Mesodermal cell (in vitro differentiated cells): ENCODE measurements around the gene ADAM12.
A peak's percentile ranks its signal among the peaks of the same experiment; 100 is the strongest.

Experiments
- H3K27ac ChIP-seq: 2 replicates; pipeline ENCODE4 v1.7.0; 2013; ENCODE audit warnings: mild to moderate bottlenecking, low read depth, low read length, moderate library complexity; ENCODE audit not compliant: severe bottlenecking
- H3K36me3 ChIP-seq: 2 replicates; pipeline ENCODE4 v1.7.1; 2013; ENCODE audit warnings: mild to moderate bottlenecking, low read length, moderate library complexity; ENCODE audit not compliant: control insufficient read depth, insufficient read depth
- H3K4me1 ChIP-seq: one replicate; pipeline ENCODE4 v1.7.1; 2013; ENCODE audit warnings: mild to moderate bottlenecking, low read length; ENCODE audit not compliant: insufficient read depth, control insufficient read depth, poor library complexity, severe bottlenecking
- H3K4me3 ChIP-seq: 2 replicates; pipeline ENCODE4 v1.7.0; 2013; ENCODE audit warnings: low read length, control low read depth, mild to moderate bottlenecking; ENCODE audit not compliant: insufficient read depth, poor library complexity, severe bottlenecking; ENCODE audit errors: extremely low read depth
- H3K9me3 ChIP-seq: 2 replicates; pipeline ENCODE4 v1.7.1; 2013; ENCODE audit warnings: mild to moderate bottlenecking, low read length, moderate library complexity; ENCODE audit not compliant: control insufficient read depth
- WGBS, 2 experiments: methylation state at CpG; one replicate each; pipeline ENCODE4 v1.1.5; 2013; ENCODE audit warnings: missing lambda C conversion rate in 2 of 2; ENCODE audit not compliant: insufficient coverage in 2 of 2; 5-methylcytosine and 5-hydroxymethylcytosine counted together

ADAM12 gene

GRCh38 chr10:126081841-126082466, 306.3 kb downstream of the ADAM12 start:
- H3K4me3 ChIP-seq: no peak overlapping the region
- H3K27ac ChIP-seq: no peak overlapping the region
- no peaks in the 10 kb centered on the region for H3K9me3 ChIP-seq
- H3K4me1 ChIP-seq: no peaks in the 10 kb centered on the region
- 92 to 98% methylated on average over 9 to 11 of the region's 14 CpGs for WGBS, 2 experiments
- H3K36me3 ChIP-seq: no peaks in the 10 kb centered on the region

- no peaks in the 10 kb centered on the region for H3K4me1 ChIP-seq
- no peak overlapping the region for H3K4me3 ChIP-seq
- no peaks in the 10 kb centered on the region for H3K9me3 ChIP-seq
- H3K27ac ChIP-seq: peak overlapping the region; percentile 60
- WGBS, 2 experiments: 45 to 66% methylated on average over 8 to 10 of the region's 12 CpGs
- H3K36me3 ChIP-seq: no peaks in the 10 kb centered on the region
Measured at GRCh38 chr10:126080879-126081411, 307.3 kb downstream of the ADAM12 start.

GRCh38 chr10:126080291-126080825, 307.9 kb downstream of the ADAM12 start:
- Histone ChIP-seq H3K36me3 (no peaks in the 10 kb centered on the region), H3K4me3 (no peak overlapping the region), H3K27ac (peak overlapping the region; percentile 60), H3K9me3 (no peaks in the 10 kb centered on the region), H3K4me1 (no peaks in the 10 kb centered on the region)
- WGBS, 2 experiments: 86 to 93% methylated on average over 5 of the region's 7 CpGs

GRCh38 chr10:126075009-126075408, 313.3 kb downstream of the ADAM12 start:
- no peaks in the 10 kb centered on the region for H3K36me3 ChIP-seq
- WGBS, 2 experiments: 60 to 92% methylated on average over 1 to 2 of the region's 6 CpGs
- no peaks in the 10 kb centered on the region for H3K9me3 ChIP-seq
- no peak overlapping the region for H3K4me3 ChIP-seq
- peaks cover 5% of the 10 kb centered on the region for H3K4me1 ChIP-seq
- no peak overlapping the region for H3K27ac ChIP-seq

GRCh38 chr10:126074291-126074690, 314.0 kb downstream of the ADAM12 start:
- peaks cover 5% of the 10 kb centered on the region for H3K4me1 ChIP-seq
- H3K27ac ChIP-seq: no peak overlapping the region
- peaks cover 4% of the 10 kb centered on the region for H3K36me3 ChIP-seq
- 100% methylated on average over 2 of the region's 3 CpGs; no CpG with 5 or more reads in 1 of the 2 experiments for WGBS, 2 experiments
- no peak overlapping the region for H3K4me3 ChIP-seq
- no peaks in the 10 kb centered on the region for H3K9me3 ChIP-seq

GRCh38 chr10:126073606-126074005, 314.7 kb downstream of the ADAM12 start:
- no peaks in the 10 kb centered on the region for H3K9me3 ChIP-seq
- no CpG with 5 or more reads among the region's 1 CpG for WGBS, 2 experiments
- no peak overlapping the region for H3K27ac ChIP-seq
- no peak overlapping the region for H3K4me3 ChIP-seq
- peaks cover 4% of the 10 kb centered on the region for H3K36me3 ChIP-seq
- peaks cover 5% of the 10 kb centered on the region for H3K4me1 ChIP-seq

GRCh38 chr10:126072622-126073021, 315.7 kb downstream of the ADAM12 start:
- Histone ChIP-seq H3K4me1 (peaks cover 5% of the 10 kb centered on the region), H3K36me3 (peaks cover 4% of the 10 kb centered on the region), H3K27ac (no peak overlapping the region), H3K4me3 (no peak overlapping the region), H3K9me3 (no peaks in the 10 kb centered on the region)
- WGBS, 2 experiments: 94 to 100% methylated on average over 3 of the region's 4 CpGs

- Histone ChIP-seq H3K36me3 (peaks cover 4% of the 10 kb centered on the region), H3K4me3 (no peak overlapping the region), H3K4me1 (peaks cover 13% of the 10 kb centered on the region), H3K9me3 (no peaks in the 10 kb centered on the region), H3K27ac (no peak overlapping the region)
- 82 to 87% methylated on average over 5 to 8 of the region's 8 CpGs for WGBS, 2 experiments
Measured at GRCh38 chr10:126070476-126071215, 317.6 kb downstream of the ADAM12 start.

GRCh38 chr10:126068322-126068721, 320.0 kb downstream of the ADAM12 start:
- 50% methylated on average over 1 of the region's 2 CpGs; no CpG with 5 or more reads in 1 of the 2 experiments for WGBS, 2 experiments
- peaks cover 4% of the 10 kb centered on the region for H3K36me3 ChIP-seq
- no peak overlapping the region for H3K27ac ChIP-seq

GRCh38 chr10:126066456-126066855, 321.8 kb downstream of the ADAM12 start:
- peaks cover 4% of the 10 kb centered on the region for H3K36me3 ChIP-seq
- WGBS, 2 experiments: 98% methylated on average over 8 to 9 of the region's 10 CpGs

More at GRCh38 chr10:126068322-126068721, 320.0 kb downstream of the ADAM12 start:
- Histone ChIP-seq H3K9me3 (no peaks in the 10 kb centered on the region), H3K4me1 (peaks cover 18% of the 10 kb centered on the region), H3K4me3 (no peak overlapping the region)

More at GRCh38 chr10:126066456-126066855, 321.8 kb downstream of the ADAM12 start:
- H3K4me3 ChIP-seq: no peak overlapping the region
- H3K9me3 ChIP-seq: peaks cover 5% of the 10 kb centered on the region
- H3K27ac ChIP-seq: no peak overlapping the region
- H3K4me1 ChIP-seq: peaks cover 34% of the 10 kb centered on the region
